HEK293 (cell line): Measurements from ENCODE around the gene MRPS24.
A peak's percentile ranks its signal among the peaks of the same experiment; 100 is the strongest.

ENCODE experiments used
- GFI1B ChIP-seq: fragments of 450-650 bp; formaldehyde crosslinking; IDR thresholded peaks from 2 replicates; pipeline ENCODE4 v1.5.1; 2016; ENCODE audit warnings: missing biosample characterization, missing genetic modification characterization
- HOXA7 ChIP-seq: sonication (generic); formaldehyde crosslinking; IDR thresholded peaks from 2 replicates; pipeline ENCODE4 v1.8.1; 2022; ENCODE audit warnings: missing genetic modification reagents, borderline replicate concordance
- KLF1 ChIP-seq: fragments of 450-650 bp; formaldehyde crosslinking; IDR thresholded peaks from 2 replicates; pipeline ENCODE4 v1.5.1; 2016; ENCODE audit warnings: missing biosample characterization, missing genetic modification characterization
- KLF8 ChIP-seq: fragments of 450-650 bp; formaldehyde crosslinking; IDR thresholded peaks from 2 replicates; pipeline ENCODE4 v1.5.1; 2016; ENCODE audit warnings: missing biosample characterization, missing genetic modification characterization
- KLF9 ChIP-seq: fragments of 450-650 bp; formaldehyde crosslinking; IDR thresholded peaks from 2 replicates; pipeline ENCODE4 v1.5.1; 2016; ENCODE audit warnings: missing biosample characterization, missing genetic modification characterization, low read depth
- OSR2 ChIP-seq: fragments of 450-650 bp; formaldehyde crosslinking; IDR thresholded peaks from 2 replicates; pipeline ENCODE4 v1.5.1; 2016; ENCODE audit warnings: missing biosample characterization, missing genetic modification characterization
- SETDB1 ChIP-seq: IDR thresholded peaks from one replicate; pipeline ENCODE4 v1.6.1; 2017; ENCODE audit warnings: mild to moderate bottlenecking, low read length, moderate library complexity, mixed read lengths; ENCODE audit not compliant: insufficient read length
- WT1 ChIP-seq: fragments of 450-650 bp; formaldehyde crosslinking; IDR thresholded peaks from 2 replicates; pipeline ENCODE4 v1.5.1; 2016; ENCODE audit warnings: missing biosample characterization, missing genetic modification characterization
- ZNF10 ChIP-seq: fragments of 450-650 bp; formaldehyde crosslinking; IDR thresholded peaks from 2 replicates; pipeline ENCODE4 v1.5.1; 2017; ENCODE audit warnings: missing biosample characterization, missing genetic modification characterization
- ZNF132 ChIP-seq: fragments of 450-650 bp; formaldehyde crosslinking; IDR thresholded peaks from 2 replicates; pipeline ENCODE4 v1.5.1; 2017; ENCODE audit warnings: missing biosample characterization, missing genetic modification characterization, borderline replicate concordance
- ZNF324 ChIP-seq: fragments of 450-650 bp; formaldehyde crosslinking; IDR thresholded peaks from 2 replicates; pipeline ENCODE4 v1.5.1; 2016; ENCODE audit warnings: missing biosample characterization, missing genetic modification characterization
- ZNF366 ChIP-seq: fragments of 450-650 bp; formaldehyde crosslinking; conservative IDR thresholded peaks from 2 replicates; pipeline ENCODE4 v1.5.1; 2016; ENCODE audit warnings: missing biosample characterization, missing genetic modification characterization
- ZNF391 ChIP-seq: fragments of 450-650 bp; formaldehyde crosslinking; IDR thresholded peaks from 2 replicates; pipeline ENCODE4 v1.5.1; 2016; ENCODE audit warnings: low read depth, missing biosample characterization, missing genetic modification characterization, borderline replicate concordance
- ZNF514 ChIP-seq: fragments of 450-650 bp; formaldehyde crosslinking; IDR thresholded peaks from 2 replicates; pipeline ENCODE4 v1.5.1; 2016; ENCODE audit warnings: missing biosample characterization, missing genetic modification characterization
- ZNF626 ChIP-seq: fragments of 450-650 bp; sonication (Bioruptor Pico); formaldehyde crosslinking; IDR thresholded peaks from 2 replicates; pipeline ENCODE4 v1.5.1; 2018; ENCODE audit warnings: missing biosample characterization, missing genetic modification characterization, inconsistent platforms
- ZNF629 ChIP-seq: fragments of 450-650 bp; formaldehyde crosslinking; IDR thresholded peaks from 2 replicates; pipeline ENCODE4 v1.5.1; 2017; ENCODE audit warnings: missing biosample characterization, missing genetic modification characterization
- ZNF776 ChIP-seq: fragments of 450-650 bp; formaldehyde crosslinking; IDR thresholded peaks from 2 replicates; pipeline ENCODE4 v1.5.0; 2017; ENCODE audit warnings: missing biosample characterization, missing genetic modification characterization, borderline replicate concordance
- TF ChIP-seq, protein P1 (sequence below): fragments of 450-650 bp; formaldehyde crosslinking; IDR thresholded peaks from 2 replicates; pipeline ENCODE4 v1.5.0; 2017; ENCODE audit warnings: missing biosample characterization, missing genetic modification characterization, borderline replicate concordance
- TF ChIP-seq, protein P2 (sequence below): fragments of 450-650 bp; formaldehyde crosslinking; IDR thresholded peaks from 2 replicates; pipeline ENCODE4 v1.5.1; 2016; ENCODE audit warnings: missing biosample characterization, missing genetic modification characterization
- TF ChIP-seq, protein P3 (sequence below): sonication (generic); formaldehyde crosslinking; IDR thresholded peaks from 2 replicates; pipeline ENCODE4 v1.8.1; 2022; ENCODE audit warnings: mild to moderate bottlenecking, moderate library complexity, missing genetic modification reagents
- TF ChIP-seq, protein P4 (sequence below): IDR thresholded peaks from 2 replicates; pipeline ENCODE4 v1.6.1; 2011; ENCODE audit warnings: mild to moderate bottlenecking, low read depth, low read length, borderline replicate concordance
- TF ChIP-seq, protein P5 (sequence below): fragments of 450-650 bp; formaldehyde crosslinking; IDR thresholded peaks from 2 replicates; pipeline ENCODE4 v1.5.1; 2017; ENCODE audit warnings: missing biosample characterization, mild to moderate bottlenecking, missing genetic modification characterization, moderate library complexity
- TF ChIP-seq, protein P6 (sequence below): fragments of 450-650 bp; formaldehyde crosslinking; IDR thresholded peaks from 2 replicates; pipeline ENCODE4 v1.5.1; 2016; ENCODE audit warnings: missing biosample characterization, missing genetic modification characterization
- TF ChIP-seq, protein P7 (sequence below): fragments of 450-650 bp; formaldehyde crosslinking; IDR thresholded peaks from 2 replicates; pipeline ENCODE4 v1.5.1; 2017; ENCODE audit warnings: missing biosample characterization, missing genetic modification characterization
- TF ChIP-seq, protein P8 (sequence below): fragments of 450-650 bp; formaldehyde crosslinking; IDR thresholded peaks from 2 replicates; pipeline ENCODE4 v1.5.1; 2016; ENCODE audit warnings: missing biosample characterization, missing genetic modification characterization, borderline replicate concordance

MRPS24 gene

DNA sequence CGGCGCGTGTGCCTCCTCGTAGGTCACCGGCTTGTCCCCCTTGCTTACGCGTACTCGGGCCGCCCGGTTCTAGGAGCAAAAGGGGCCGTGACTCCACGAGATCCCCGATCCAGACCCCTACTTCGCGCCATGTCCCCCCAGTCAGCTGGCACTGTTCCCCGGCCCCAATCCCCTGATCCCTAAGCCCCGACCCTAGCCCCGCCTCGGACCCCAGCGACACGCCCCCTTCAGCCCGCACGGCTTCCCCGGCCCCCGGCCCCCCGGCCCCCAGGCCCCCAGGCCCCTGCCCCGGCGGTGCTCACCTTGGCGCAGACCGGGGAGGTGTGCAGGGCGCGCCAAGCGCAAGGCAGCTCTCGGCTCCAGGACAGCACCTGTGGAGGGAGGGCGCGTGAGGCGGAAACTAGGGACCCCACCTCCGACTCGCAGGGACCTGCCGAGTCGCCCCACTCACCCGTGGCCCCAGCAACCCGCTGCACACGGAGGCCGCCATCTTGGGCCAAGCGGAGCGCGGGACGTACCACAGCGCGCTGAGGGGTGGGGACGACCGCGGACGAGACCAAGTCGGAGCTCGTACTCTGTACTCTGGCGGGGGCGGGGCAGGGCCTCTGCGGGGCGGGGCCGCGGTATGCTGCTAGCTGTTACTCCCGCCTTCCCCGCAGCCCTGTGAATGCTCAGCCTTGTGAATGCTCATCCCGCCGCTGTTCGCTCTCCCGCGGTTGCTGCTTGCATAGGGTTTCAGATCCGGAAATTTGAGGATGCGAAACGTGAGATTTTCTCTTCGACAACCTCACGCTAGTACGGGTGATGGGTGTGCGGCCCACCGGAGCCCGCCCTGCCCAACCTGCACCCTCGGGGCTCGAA lies at the start of gene MRPS24 (continued):
- TF ChIP-seq, protein P1, sequence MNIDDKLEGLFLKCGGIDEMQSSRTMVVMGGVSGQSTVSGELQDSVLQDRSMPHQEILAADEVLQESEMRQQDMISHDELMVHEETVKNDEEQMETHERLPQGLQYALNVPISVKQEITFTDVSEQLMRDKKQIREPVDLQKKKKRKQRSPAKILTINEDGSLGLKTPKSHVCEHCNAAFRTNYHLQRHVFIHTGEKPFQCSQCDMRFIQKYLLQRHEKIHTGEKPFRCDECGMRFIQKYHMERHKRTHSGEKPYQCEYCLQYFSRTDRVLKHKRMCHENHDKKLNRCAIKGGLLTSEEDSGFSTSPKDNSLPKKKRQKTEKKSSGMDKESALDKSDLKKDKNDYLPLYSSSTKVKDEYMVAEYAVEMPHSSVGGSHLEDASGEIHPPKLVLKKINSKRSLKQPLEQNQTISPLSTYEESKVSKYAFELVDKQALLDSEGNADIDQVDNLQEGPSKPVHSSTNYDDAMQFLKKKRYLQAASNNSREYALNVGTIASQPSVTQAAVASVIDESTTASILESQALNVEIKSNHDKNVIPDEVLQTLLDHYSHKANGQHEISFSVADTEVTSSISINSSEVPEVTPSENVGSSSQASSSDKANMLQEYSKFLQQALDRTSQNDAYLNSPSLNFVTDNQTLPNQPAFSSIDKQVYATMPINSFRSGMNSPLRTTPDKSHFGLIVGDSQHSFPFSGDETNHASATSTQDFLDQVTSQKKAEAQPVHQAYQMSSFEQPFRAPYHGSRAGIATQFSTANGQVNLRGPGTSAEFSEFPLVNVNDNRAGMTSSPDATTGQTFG (tag by site-specific recombination), result no peak
- TF ChIP-seq ZNF626 (tag by site-specific recombination), result no peak
- TF ChIP-seq, protein P2, sequence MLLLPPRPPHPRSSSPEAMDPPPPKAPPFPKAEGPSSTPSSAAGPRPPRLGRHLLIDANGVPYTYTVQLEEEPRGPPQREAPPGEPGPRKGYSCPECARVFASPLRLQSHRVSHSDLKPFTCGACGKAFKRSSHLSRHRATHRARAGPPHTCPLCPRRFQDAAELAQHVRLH, result no peak
- no peak; the same call in 1 of the 2 replicates for TF ChIP-seq WT1 (tag by site-specific recombination)
- TF ChIP-seq ZNF324 (tag by site-specific recombination), result peak; percentile 30; the same call in 1 of the 2 replicates
- TF ChIP-seq, protein P3, sequence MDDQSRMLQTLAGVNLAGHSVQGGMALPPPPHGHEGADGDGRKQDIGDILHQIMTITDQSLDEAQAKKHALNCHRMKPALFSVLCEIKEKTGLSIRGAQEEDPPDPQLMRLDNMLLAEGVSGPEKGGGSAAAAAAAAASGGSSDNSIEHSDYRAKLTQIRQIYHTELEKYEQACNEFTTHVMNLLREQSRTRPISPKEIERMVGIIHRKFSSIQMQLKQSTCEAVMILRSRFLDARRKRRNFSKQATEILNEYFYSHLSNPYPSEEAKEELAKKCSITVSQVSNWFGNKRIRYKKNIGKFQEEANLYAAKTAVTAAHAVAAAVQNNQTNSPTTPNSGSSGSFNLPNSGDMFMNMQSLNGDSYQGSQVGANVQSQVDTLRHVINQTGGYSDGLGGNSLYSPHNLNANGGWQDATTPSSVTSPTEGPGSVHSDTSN (CRISPR knock-in tag), result 0 out of 2 replicates have a peak, but pooled peaks have one; percentile 68
- TF ChIP-seq ZNF366 (tag by site-specific recombination), result peak; percentile 71
- no peak for TF ChIP-seq ZNF10 (tag by site-specific recombination)
- peak; percentile 94 for TF ChIP-seq KLF9
- no peak for TF ChIP-seq ZNF776 (tag by site-specific recombination)
- TF ChIP-seq, protein P4, sequence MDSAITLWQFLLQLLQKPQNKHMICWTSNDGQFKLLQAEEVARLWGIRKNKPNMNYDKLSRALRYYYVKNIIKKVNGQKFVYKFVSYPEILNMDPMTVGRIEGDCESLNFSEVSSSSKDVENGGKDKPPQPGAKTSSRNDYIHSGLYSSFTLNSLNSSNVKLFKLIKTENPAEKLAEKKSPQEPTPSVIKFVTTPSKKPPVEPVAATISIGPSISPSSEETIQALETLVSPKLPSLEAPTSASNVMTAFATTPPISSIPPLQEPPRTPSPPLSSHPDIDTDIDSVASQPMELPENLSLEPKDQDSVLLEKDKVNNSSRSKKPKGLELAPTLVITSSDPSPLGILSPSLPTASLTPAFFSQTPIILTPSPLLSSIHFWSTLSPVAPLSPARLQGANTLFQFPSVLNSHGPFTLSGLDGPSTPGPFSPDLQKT, result no peak
- TF ChIP-seq, protein P5, sequence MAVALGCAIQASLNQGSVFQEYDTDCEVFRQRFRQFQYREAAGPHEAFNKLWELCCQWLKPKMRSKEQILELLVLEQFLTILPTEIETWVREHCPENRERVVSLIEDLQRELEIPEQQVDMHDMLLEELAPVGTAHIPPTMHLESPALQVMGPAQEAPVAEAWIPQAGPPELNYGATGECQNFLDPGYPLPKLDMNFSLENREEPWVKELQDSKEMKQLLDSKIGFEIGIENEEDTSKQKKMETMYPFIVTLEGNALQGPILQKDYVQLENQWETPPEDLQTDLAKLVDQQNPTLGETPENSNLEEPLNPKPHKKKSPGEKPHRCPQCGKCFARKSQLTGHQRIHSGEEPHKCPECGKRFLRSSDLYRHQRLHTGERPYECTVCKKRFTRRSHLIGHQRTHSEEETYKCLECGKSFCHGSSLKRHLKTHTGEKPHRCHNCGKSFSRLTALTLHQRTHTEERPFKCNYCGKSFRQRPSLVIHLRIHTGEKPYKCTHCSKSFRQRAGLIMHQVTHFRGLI (tag by site-specific recombination), result 0 out of 2 replicates have a peak, but pooled peaks have one; percentile 57
- no peak for TF ChIP-seq GFI1B (tag by site-specific recombination)
- TF ChIP-seq ZNF629, result peak; percentile 51
- TF ChIP-seq KLF8 (tag by site-specific recombination), result peak; percentile 83
- TF ChIP-seq HOXA7 (CRISPR knock-in tag), result no peak
- no peak for TF ChIP-seq SETDB1
- TF ChIP-seq, protein P6, sequence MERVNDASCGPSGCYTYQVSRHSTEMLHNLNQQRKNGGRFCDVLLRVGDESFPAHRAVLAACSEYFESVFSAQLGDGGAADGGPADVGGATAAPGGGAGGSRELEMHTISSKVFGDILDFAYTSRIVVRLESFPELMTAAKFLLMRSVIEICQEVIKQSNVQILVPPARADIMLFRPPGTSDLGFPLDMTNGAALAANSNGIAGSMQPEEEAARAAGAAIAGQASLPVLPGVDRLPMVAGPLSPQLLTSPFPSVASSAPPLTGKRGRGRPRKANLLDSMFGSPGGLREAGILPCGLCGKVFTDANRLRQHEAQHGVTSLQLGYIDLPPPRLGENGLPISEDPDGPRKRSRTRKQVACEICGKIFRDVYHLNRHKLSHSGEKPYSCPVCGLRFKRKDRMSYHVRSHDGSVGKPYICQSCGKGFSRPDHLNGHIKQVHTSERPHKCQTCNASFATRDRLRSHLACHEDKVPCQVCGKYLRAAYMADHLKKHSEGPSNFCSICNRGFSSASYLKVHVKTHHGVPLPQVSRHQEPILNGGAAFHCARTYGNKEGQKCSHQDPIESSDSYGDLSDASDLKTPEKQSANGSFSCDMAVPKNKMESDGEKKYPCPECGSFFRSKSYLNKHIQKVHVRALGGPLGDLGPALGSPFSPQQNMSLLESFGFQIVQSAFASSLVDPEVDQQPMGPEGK (tag by site-specific recombination), result peak; percentile 91
- TF ChIP-seq, protein P7, sequence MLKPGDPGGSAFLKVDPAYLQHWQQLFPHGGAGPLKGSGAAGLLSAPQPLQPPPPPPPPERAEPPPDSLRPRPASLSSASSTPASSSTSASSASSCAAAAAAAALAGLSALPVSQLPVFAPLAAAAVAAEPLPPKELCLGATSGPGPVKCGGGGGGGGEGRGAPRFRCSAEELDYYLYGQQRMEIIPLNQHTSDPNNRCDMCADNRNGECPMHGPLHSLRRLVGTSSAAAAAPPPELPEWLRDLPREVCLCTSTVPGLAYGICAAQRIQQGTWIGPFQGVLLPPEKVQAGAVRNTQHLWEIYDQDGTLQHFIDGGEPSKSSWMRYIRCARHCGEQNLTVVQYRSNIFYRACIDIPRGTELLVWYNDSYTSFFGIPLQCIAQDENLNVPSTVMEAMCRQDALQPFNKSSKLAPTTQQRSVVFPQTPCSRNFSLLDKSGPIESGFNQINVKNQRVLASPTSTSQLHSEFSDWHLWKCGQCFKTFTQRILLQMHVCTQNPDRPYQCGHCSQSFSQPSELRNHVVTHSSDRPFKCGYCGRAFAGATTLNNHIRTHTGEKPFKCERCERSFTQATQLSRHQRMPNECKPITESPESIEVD (tag by site-specific recombination), result no peak
- TF ChIP-seq, protein P8, sequence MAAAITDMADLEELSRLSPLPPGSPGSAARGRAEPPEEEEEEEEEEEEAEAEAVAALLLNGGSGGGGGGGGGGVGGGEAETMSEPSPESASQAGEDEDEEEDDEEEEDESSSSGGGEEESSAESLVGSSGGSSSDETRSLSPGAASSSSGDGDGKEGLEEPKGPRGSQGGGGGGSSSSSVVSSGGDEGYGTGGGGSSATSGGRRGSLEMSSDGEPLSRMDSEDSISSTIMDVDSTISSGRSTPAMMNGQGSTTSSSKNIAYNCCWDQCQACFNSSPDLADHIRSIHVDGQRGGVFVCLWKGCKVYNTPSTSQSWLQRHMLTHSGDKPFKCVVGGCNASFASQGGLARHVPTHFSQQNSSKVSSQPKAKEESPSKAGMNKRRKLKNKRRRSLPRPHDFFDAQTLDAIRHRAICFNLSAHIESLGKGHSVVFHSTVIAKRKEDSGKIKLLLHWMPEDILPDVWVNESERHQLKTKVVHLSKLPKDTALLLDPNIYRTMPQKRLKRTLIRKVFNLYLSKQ (tag by site-specific recombination), result no peak
- TF ChIP-seq OSR2 (tag by site-specific recombination), result no peak
- no peak for TF ChIP-seq ZNF391 (tag by site-specific recombination)
- TF ChIP-seq KLF1 (tag by site-specific recombination), result peak; percentile 49
- no peak for TF ChIP-seq ZNF514 (tag by site-specific recombination)
- TF ChIP-seq ZNF132, result no peak
